WTC11 (cell line): ENCODE data around the gene MROH2B. TPM values are rescaled to one million over a fixed set of nuclear protein-coding genes. Genes with fewer than 3 reads are reported as not detected.
"Not testable (repeated sequence)": the region's sequence is repeated elsewhere in the genome, so short reads cannot be mapped to it uniquely, and the experiment has no call there.

Experiments used
- ATAC-seq: fragments of 200-7000 bp; cut with Tn5 transposase; 2 replicates; pipeline ENCODE4 v1.10.0; 2021; ENCODE audit warnings: mild to moderate bottlenecking, moderate library complexity
- CTCF ChIA-PET: fragments of 300-600 bp; sonication (Branson Sonifier 250); formaldehyde crosslinking; loops from one replicate; lab custom pipeline; 2021; ENCODE audit warnings: antibody characterized with exemption; lab: Charles Lee
- POLR2A ChIA-PET: fragments of 350-600 bp; sonication (Branson Sonifier 250); formaldehyde crosslinking; loops from one replicate; lab custom pipeline; 2021; ENCODE audit warnings: antibody characterized with exemption; lab: Charles Lee
- DNase-seq: peaks from one replicate; pipeline ENCODE4 v3.0.0; 2021; ENCODE audit warnings: low spot score
- H3K27ac Mint-ChIP-seq: 2 replicates; pipeline ENCODE4 v1.8.0; 2021; ENCODE audit warnings: mixed read lengths
- H3K27me3 Mint-ChIP-seq: 2 replicates; pipeline ENCODE4 v1.8.0; 2021; ENCODE audit warnings: low read depth, mild to moderate bottlenecking, moderate library complexity, mixed read lengths
- H3K36me3 Mint-ChIP-seq: 2 replicates; pipeline ENCODE4 v1.8.0; 2021; ENCODE audit warnings: mixed read lengths
- H3K4me1 Mint-ChIP-seq: 2 replicates; pipeline ENCODE4 v1.8.0; 2022; ENCODE audit warnings: mixed read lengths
- H3K4me3 Mint-ChIP-seq: 2 replicates; pipeline ENCODE4 v1.8.0; 2021; ENCODE audit warnings: mild to moderate bottlenecking, moderate library complexity, mixed read lengths
- H3K9me3 Mint-ChIP-seq: 2 replicates; pipeline ENCODE4 v1.8.0; 2021; ENCODE audit warnings: mixed read lengths
- ARID4B ChIP-seq: sonication (generic); formaldehyde crosslinking; IDR thresholded peaks from 2 replicates; pipeline ENCODE4 v1.8.0; 2023; ENCODE audit warnings: missing genetic modification reagents, mild to moderate bottlenecking, borderline replicate concordance
- CBFB ChIP-seq: sonication (generic); formaldehyde crosslinking; IDR thresholded peaks from 2 replicates; pipeline ENCODE4 v1.8.1; 2022; ENCODE audit warnings: mild to moderate bottlenecking, low read depth, missing genetic modification reagents
- CREB1 ChIP-seq: sonication (generic); formaldehyde crosslinking; IDR thresholded peaks from 2 replicates; pipeline ENCODE4 v1.8.0; 2023; ENCODE audit warnings: mild to moderate bottlenecking, missing genetic modification reagents
- E2F4 ChIP-seq: sonication (generic); formaldehyde crosslinking; IDR thresholded peaks from 2 replicates; pipeline ENCODE4 v1.8.1; 2022; ENCODE audit warnings: low read depth, mild to moderate bottlenecking, moderate library complexity, missing genetic modification reagents, borderline replicate concordance
- ELF4 ChIP-seq: sonication (generic); formaldehyde crosslinking; IDR thresholded peaks from 2 replicates; pipeline ENCODE4 v1.8.1; 2022; ENCODE audit warnings: low read depth, mild to moderate bottlenecking, moderate library complexity, missing genetic modification reagents
- GABPB1 ChIP-seq: sonication (generic); formaldehyde crosslinking; IDR thresholded peaks from 2 replicates; pipeline ENCODE4 v1.8.1; 2023; ENCODE audit warnings: mild to moderate bottlenecking, missing genetic modification reagents
- IRF1 ChIP-seq: sonication (generic); formaldehyde crosslinking; IDR thresholded peaks from 2 replicates; pipeline ENCODE4 v1.8.0; 2023; ENCODE audit warnings: missing genetic modification reagents
- MXD4 ChIP-seq: fragments of 250-450 bp; sonication (Bioruptor Pico); IDR thresholded peaks from 2 replicates; pipeline ENCODE4 v1.8.0; 2021; ENCODE audit warnings: mild to moderate bottlenecking, moderate library complexity, borderline replicate concordance
- OVOL2 ChIP-seq: fragments of 250-450 bp; sonication (Bioruptor Pico); IDR thresholded peaks from 2 replicates; pipeline ENCODE4 v1.9.0; 2021; ENCODE audit warnings: mild to moderate bottlenecking, borderline replicate concordance
- SMAD3 ChIP-seq: sonication (generic); formaldehyde crosslinking; IDR thresholded peaks from 2 replicates; pipeline ENCODE4 v1.8.0; 2022; ENCODE audit warnings: missing genetic modification reagents, mild to moderate bottlenecking, borderline replicate concordance
- SP1 ChIP-seq: sonication (generic); formaldehyde crosslinking; conservative IDR thresholded peaks from 2 replicates; pipeline ENCODE4 v1.8.1; 2022; ENCODE audit warnings: missing genetic modification reagents
- ZNF138 ChIP-seq: sonication (generic); formaldehyde crosslinking; conservative IDR thresholded peaks from 2 replicates; pipeline ENCODE4 v1.8.1; 2022; ENCODE audit warnings: mild to moderate bottlenecking, moderate library complexity, missing genetic modification reagents
- ZNF232 ChIP-seq: sonication (generic); formaldehyde crosslinking; IDR thresholded peaks from 2 replicates; pipeline ENCODE4 v1.8.0; 2022; ENCODE audit warnings: mild to moderate bottlenecking, missing genetic modification reagents
- ZNF423 ChIP-seq: fragments of 250-450 bp; sonication (Bioruptor Pico); IDR thresholded peaks from 2 replicates; pipeline ENCODE4 v2.1.2; 2022; ENCODE audit warnings: mild to moderate bottlenecking, moderate library complexity
- ZNF671 ChIP-seq: fragments of 250-450 bp; sonication (Bioruptor Pico); IDR thresholded peaks from 2 replicates; pipeline ENCODE4 v1.8.0; 2021; ENCODE audit warnings: mild to moderate bottlenecking
- ZSCAN18 ChIP-seq: fragments of 250-450 bp; sonication (Bioruptor Pico); IDR thresholded peaks from 2 replicates; pipeline ENCODE4 v2.1.2; 2022; ENCODE audit warnings: mild to moderate bottlenecking, moderate library complexity
- total RNA-seq: library from RNA; stranded (reverse); gene quantifications from 3 replicates; pipeline ENCODE4 v1.2.3, GENCODE V29; 2021

The MROH2B gene
- total RNA-seq, 1 experiment from 2014 or later, result not detected

GRCh38 chr5:41022600-41022999 lies 48.5 kb downstream of the MROH2B start:
- H3K4me1 Mint-ChIP-seq, H3K27me3 Mint-ChIP-seq, CTCF ChIA-PET, H3K4me3 Mint-ChIP-seq, DNase-seq, ATAC-seq, H3K27ac Mint-ChIP-seq: not testable (repeated sequence)
- Mint-ChIP-seq H3K9me3 (peaks cover 67% of the 10 kb centered on the region), H3K36me3 (peaks cover 20% of the 10 kb centered on the region)
- POLR2A ChIA-PET, result interaction anchor here (0.9 kb wide), 1 partner anchor 902 kb away, joined by 3 read pairs; the partner anchor contains the start of gene FBXO4

GRCh38 chr5:41012318-41012717 lies 58.8 kb downstream of the MROH2B start:
- POLR2A ChIA-PET, result no interaction called here
- H3K4me1 Mint-ChIP-seq, result no peaks in the 10 kb centered on the region
- CTCF ChIA-PET, result no interaction called here
- DNase-seq (no peak), ATAC-seq (no peak)
- H3K36me3 Mint-ChIP-seq, result no peaks in the 10 kb centered on the region
- no peaks in the 10 kb centered on the region for H3K27me3 Mint-ChIP-seq
- no peak for TF ChIP-seq CREB1 (CRISPR knock-in tag)
- TF ChIP-seq OVOL2 (CRISPR knock-in tag), result no peak
- TF ChIP-seq CBFB (CRISPR knock-in tag), result no peak
- TF ChIP-seq SMAD3, result no peak
- H3K9me3 Mint-ChIP-seq, result no peaks in the 10 kb centered on the region
- no peak overlapping the region for H3K4me3 Mint-ChIP-seq
- no peak overlapping the region for H3K27ac Mint-ChIP-seq

GRCh38 chr5:41010572-41010971 lies 60.6 kb downstream of the MROH2B start:
- H3K27me3 Mint-ChIP-seq, result no peaks in the 10 kb centered on the region
- H3K36me3 Mint-ChIP-seq, result no peaks in the 10 kb centered on the region
- ATAC-seq, result no peak
- POLR2A ChIA-PET, result no interaction called here
- CTCF ChIA-PET, result no interaction called here
- DNase-seq, result no peak
- H3K27ac Mint-ChIP-seq, result no peak overlapping the region
- no peaks in the 10 kb centered on the region for H3K4me1 Mint-ChIP-seq
- H3K9me3 Mint-ChIP-seq, result peaks cover 5% of the 10 kb centered on the region
- no peak overlapping the region for H3K4me3 Mint-ChIP-seq
- TF ChIP-seq IRF1 (CRISPR knock-in tag), result no peak
- TF ChIP-seq OVOL2 (CRISPR knock-in tag), result no peak
- no peak for TF ChIP-seq ARID4B (CRISPR knock-in tag)
- TF ChIP-seq ELF4 (CRISPR knock-in tag), result no peak
- no peak for TF ChIP-seq SP1 (CRISPR knock-in tag)
- no peak for TF ChIP-seq SMAD3
- no peak for TF ChIP-seq ZNF671
- TF ChIP-seq ZNF423 (CRISPR knock-in tag), result no peak
- no peak for TF ChIP-seq MXD4 (CRISPR knock-in tag)
- TF ChIP-seq GABPB1 (CRISPR knock-in tag), result no peak
- TF ChIP-seq ZNF232 (CRISPR knock-in tag), result no peak
- no peak for TF ChIP-seq ZNF138 (CRISPR knock-in tag)
- TF ChIP-seq E2F4 (CRISPR knock-in tag), result no peak
- TF ChIP-seq ZSCAN18 (CRISPR knock-in tag), result no peak
